ENCODE data around the gene PTPRJ.

The PTPRJ gene

DNA sequence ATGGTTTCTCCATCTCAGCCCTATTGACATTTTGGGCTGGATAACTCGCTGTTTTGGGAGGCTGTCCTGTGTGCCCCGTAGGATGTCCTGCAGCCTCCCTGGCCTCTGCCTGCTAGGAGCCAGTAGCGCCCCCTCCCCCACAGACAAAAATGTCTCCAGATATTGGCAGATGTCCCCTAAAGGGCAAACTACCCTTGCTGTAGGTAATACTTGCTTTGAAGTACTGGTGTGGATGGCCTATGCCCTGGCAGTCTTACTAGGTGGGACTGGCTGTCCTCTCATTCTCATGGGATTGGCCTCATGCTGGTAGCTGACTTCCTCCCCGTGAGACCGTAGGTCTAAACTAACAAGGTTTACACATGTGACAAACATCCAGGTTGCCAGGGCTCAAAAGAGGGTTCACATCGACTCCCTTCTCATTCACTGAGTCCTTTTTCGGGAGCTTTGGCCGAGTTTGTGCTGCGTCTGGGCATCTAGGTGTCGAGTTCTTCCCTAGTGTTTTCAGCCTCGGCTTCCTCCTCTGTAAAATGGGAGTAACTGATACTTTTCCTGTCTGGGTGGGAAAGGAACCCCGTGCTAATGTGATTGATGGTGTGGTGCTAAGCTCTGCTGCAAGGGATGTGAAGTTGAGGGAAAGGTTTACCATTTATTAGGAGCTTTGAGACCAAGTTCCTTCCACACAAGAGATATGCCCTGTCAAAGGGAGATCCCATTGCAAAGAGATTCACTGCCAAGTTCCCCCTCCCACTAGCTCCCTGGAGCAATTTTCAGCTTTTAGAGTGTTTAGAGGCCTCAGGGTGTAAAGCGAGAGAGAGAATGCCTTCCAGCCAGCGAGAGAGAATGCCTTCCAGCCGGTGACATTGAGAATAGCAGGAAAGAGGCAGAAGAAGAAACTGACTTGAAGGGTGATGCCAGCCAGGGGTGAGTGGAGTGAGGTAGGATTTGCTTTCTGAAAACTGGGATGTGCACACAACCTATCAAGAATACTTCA, 17.0 kb downstream of the PTPRJ start:
- DNase-seq (ENCODE audit: low spot score), result no peak

DNA sequence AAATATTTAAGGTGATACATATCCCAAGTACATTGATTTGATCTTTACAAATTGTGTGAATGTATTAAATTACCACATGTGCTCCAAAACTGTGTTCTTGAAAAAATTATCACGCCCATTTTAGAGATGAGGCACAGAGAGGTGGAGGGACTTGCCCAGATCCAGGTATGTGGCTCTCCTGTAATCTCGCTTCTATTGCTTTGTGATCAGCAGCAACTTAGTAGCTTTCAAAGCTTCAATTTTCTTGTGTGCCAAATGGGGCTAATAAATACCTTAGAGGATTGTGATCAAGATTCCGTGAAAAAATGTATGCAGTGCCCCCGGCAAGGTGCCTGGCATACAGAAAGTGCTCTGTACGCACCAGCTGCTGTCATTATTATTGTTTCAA, 18.0 kb downstream of the PTPRJ start:
- DNase-seq (ENCODE audit: low spot score), result no peak

DNA sequence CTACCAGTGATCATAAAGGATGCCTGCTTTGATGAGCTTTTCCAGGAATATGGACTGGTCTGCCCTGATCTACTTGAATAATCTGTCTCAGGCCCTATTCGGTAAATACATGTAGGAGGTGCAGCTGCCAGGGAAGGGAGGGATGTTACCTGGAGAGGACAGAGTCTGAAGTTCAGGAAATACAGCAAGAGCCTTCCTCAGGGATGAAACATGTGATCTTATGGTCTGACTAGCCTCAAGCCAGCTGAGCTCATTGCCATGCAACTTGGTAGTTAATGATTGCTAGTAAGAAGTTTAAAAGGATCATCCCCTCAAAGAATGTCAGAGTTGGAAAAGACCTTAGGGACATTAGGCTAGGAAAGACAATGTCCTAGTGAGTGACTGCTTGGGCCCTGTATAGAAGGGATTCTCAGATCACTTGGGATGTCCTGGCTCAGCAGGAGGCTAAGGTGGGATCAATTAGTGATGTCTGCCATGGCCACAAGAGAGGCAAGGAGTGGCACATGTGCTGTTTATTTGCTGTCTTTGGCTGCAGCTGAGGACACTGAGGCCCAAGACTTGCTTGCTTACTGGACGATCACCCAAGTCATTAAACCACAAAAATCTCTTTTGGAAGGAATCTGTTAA, 18.5 kb downstream of the PTPRJ start:
- DNase-seq (ENCODE audit: low spot score), result no peak

DNA sequence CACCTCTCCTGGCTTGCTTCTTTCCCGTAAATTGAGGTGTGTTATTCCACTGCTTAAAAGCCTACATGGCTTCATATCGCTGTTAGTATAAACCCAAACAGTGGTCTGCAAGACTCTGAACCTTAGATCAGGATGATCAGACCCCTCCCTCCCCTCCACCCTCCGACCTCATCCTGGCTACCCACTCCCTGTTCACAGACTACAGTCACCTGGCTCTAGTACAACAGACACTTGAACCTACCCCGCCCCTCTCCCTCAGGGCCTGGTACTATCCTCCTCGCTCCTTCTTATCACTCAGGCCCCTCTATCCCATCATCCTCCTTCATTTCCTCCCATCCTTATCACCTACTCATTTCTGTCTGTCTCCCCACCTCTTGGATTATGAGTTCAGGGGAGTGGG, 20.1 kb downstream of the PTPRJ start:
- no peak for DNase-seq (ENCODE audit: low spot score)

DNA sequence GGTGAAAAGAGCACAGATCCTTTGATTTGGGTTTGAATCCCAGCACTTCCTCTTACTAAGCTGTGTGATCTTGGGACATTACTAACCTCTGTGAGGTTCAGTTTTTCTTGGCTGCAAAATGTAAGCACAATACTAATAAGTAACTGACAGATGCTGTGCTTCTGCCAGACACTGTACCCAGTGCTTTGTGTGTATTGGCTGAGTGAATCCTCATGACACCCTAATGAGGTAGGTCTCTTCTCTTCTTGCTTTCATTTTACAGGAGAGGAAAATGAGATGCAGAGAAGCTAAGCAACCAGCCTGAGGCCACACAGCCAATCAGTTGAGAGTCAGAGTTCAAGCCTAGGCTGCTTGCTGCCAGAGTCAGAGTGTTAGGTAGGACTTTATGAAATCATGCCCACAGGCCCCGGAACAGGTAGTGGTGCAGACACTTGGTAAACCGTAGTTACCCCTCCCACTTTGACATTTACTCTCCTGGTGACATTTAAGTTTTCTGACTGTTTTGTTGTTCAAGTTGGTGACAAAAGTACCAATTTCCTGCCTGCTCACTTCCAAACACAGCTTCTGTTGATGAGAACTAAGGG, 21.2 kb downstream of the PTPRJ start:
- DNase-seq (ENCODE audit: low spot score), result peak; percentile 36

DNA sequence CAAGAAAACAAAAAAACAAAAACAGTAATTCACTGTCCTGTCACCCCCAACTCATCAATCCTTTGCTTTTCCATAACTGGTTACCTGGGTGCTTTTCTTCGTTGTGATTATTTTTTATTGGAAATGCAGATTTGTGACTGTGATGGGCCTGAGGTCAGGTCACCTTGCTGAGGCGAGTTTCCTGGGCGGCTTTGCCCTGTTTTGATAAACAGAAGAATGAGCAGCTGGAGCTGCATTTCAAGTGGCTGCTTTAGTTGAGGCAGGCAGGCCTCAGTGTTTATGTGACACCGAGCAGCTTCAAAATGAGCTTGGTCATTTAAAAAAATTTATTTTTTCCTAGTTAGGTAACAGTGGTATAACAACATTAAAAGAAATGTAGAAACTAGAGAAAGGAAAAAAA, 22.2 kb downstream of the PTPRJ start:
- no peak for DNase-seq (ENCODE audit: low spot score)

DNA sequence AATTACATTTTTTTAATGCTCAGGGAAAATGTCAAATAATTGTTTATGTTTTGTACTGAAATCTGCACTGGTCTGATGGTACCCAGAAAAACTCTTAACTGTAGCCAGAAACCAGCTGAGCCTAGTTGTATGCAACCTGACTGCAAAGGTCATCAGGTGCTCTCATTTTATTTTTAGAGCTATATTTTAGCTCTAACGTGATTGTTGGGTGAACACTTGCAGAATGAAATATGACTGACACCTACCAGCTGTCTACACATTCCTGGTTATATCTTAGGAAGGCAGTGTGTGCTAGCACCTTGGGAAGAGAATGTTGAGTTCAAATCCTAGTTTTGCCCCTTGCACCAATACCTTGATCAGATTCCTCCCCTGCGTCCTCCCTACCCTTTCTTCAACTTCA, 23.6 kb downstream of the PTPRJ start:
- DNase-seq (ENCODE audit: low spot score), result no peak

DNA sequence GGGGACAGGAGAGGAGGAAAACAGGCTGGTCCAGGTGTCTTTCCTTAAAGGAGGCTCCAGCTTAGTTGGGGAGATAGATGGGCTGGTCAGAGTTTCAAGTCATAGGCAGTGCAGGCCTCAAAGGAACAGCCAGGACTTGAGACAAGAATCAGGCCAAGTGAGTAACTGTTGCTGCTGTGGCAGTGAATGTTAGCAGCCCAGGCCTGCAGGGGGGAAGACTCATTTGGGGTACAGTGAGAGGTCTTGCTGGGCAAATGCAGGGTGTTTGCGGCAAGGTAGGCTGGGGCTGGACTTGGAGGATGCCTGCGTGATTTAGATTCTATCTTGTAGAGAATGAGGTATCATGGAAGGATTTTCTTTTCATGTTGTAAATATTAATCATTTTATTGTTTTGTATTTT, 24.1 kb downstream of the PTPRJ start:
- DNase-seq (ENCODE audit: low spot score), result no peak

DNA sequence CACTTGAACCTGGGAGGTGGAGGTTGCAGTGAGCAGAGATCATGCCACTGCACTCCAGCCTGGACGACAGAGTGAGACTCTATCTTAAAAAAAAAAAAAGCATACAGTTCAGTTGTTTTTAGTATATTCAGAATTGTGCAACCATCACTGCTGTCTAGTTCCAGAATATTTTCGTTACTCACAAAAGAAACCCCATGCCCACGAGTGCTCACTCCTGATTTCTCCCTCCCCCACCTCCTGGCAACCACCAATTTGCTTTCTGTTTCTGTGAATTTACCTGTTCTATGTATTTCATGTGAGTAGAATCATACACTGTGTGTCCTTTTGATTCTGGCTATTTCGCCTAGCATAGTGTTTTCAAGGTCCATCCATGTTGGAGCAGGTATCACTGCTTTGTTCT, 24.8 kb downstream of the PTPRJ start:
- DNase-seq (ENCODE audit: low spot score), result no peak

DNA sequence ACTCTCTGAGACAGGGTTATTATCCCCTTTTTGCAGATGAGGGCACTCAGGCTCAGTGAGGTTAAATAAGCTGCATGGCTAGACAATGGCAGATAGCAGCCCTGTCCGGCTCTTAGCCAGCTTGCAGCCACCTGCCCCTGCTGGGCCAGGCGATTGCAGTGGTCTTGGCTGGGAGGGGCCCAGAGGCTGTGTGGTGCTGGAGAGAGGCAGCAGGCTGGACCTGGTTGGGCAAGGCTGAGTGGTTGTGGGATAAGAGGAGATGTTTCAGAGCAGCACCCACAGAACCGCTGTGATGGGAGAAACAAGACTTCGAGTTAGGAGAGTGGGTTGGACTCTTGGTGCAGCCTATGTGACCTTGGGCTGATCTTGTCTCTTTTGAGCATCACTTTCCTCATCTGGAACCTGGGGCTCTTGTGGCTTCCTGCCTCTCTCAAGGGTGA, 25.5 kb downstream of the PTPRJ start:
- no peak for DNase-seq (ENCODE audit: low spot score)

DNA sequence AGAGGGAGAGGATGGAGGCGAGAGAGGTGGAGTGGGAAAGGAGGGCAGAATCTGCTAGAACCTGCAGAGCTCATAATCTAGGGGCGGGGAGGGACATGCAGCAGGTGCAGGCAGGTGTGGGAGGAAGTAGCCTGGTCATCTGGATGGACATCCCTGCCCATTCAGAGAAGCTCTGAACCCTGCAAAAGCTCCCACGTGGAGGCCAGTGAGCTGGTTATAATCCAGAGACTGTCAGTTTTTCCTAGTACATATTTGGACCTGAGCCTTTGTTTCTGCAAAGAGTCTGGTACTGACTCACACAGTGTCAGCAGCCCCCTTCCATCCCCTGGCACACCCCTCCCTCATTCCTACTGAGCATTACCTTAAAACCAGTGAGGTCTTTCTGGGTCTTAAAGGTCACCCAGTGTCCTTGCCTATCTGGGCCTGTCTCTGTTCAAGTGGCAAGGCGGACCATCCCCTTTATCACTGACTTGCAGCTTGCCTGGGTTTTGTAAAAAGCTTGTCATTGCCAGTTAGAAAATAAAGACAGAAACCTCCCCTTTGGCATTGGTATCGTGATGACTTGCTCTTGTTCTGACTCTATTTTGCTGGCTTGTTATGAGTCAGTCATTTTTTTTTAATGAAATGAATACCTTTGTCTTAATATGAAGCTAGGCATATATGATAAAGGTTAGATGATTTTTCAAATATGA, 26.1 kb downstream of the PTPRJ start:
- DNase-seq (ENCODE audit: low spot score), result peak; percentile 80

DNA sequence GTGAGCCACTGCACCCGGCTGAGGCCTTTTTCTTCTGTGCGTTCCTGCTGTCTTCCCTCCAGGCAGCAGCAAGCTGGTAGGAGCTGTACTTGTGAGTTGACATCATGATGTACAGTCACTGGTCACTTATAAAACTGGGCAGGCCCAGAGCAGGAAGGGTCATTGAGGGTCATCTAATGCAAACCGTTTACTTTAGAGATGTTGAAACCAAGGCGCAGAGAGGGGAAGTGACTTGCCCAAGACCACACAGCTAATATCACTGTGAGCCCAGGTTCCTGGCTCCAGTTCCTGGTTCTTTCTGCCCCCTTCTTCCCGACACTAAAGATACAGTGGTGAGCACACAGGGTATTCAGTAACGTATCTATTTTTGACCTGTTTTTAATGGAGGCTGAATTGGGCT, 27.3 kb downstream of the PTPRJ start:
- no peak for DNase-seq (ENCODE audit: low spot score)

DNA sequence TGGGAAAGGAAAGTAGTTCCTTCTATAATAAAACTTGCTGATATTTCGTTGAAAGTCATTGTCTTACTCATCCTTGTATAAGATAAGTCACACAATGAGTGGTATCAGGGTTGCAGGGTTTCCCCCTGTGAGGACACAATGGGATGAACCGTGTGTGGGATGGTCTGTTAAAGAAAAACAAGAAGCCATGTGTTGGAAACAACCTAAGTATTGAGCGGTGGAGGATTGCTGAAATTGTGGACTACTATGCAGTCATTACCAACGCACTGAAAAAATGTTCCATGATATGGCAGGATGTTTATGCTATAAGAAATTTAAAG, 28.6 kb downstream of the PTPRJ start:
- no peak for DNase-seq (ENCODE audit: low spot score)

DNA sequence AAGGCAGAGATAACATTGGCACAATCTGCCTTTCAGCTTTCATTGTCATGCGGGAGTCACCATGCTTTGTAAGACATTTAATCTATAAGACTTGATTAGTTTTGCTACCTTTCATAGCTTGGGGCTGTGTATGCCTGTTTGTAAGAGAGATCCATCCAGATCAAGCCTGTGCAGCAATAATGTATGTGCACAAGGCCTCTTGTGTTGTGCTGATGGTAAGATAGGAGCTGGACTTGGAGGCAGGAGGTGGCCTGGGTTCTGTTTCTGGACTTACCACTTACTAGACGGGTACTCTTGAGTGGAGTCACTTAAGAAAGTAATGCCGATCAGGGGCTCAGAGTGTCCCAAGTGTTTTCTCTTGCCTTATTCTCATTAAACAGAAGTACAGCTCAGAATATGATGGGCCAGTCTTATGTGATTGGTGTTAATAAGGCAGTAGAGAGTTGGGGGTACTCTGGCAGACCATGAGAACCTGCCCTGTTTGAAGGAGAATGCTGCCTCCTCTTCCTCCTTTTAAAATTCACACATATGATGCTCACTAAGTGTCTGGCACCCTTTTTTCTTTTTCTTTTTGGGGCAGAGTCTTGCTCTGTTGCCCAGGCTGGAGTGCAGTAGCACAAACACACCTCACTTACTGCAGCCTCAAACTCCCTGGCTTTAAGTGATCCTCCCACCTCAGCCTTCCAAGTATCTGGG, 30.9 kb downstream of the PTPRJ start:
- no peak for DNase-seq (ENCODE audit: low spot score)

DNA sequence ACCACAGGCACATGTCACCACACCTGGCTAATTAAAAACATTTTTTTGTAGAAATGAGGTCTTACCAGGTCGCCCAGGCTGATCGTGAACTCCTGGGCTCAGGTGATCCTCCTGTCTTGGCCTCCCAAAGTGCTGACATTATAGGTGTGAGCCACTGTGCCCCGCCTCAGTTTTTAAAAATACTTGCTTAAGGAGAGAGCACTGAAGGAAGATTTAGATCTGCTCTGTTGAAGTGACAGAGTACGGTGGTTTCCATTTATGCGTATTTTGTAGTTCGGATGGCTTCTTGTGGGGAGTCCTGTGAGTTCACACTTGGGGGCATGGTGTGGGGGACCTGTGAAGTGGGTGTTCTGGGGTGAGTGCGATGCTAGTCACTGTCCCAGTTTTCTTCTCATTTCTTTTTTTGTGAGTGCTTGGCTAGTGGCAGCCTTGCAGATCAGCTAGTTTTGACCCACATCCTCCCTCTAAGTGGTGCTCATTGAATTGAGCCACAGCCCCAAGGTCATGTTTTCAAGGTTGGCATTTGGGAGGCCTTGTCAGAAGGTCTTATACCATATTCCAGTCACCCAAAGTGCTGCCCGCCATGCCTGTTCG, 31.5 kb downstream of the PTPRJ start:
- no peak for DNase-seq (ENCODE audit: low spot score)

DNA sequence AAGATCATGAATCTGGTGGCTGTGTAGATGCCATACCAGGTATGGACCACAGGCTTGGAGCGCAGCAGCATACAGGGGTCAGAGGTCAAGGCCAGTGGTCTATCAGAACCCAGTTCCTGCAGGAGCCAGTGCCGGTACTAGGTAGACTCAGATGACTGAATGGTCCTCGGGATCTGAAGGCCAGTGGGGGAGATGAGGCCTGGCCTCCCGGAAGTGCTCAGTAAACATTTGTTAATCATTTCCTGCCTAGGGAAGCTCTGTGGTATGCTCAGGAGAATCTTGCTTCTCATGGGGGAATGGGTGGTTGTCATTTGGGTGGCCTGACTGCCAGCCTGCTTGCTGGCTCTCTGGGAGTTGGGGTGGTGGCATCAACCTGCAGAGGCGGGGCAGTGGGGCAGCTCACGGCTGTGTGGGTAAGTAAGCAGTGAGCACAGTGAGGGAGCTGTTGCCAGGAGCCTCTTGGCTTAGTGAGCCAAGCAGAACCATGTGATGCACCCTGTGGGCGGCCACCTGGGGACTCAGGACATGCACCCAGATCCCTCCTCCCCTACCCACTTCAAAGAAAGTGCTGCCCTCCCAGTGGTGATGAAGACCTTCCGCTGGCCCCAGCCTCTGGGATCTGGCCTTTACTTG, 33.0 kb downstream of the PTPRJ start:
- no peak for DNase-seq (ENCODE audit: low spot score)

DNA sequence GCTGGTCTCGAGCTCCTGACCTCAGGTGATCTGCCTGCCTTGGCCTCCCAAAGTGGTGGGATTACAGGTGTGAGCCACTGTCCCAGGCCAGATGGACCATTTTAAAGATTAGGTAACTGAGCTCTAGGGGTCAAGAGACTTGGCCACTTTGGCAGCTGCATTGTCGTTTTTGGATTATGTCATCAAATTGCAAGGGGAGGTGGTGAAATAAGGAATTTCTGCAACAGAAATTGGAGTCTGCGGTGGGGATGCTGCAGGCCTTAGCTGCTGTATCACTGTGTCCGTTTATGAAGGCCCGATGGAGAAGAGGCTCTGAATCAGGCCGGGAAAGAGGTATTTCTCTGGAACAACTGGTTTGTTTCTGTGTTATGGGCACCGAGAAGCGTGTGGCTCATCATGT, 34.6 kb downstream of the PTPRJ start:
- DNase-seq (ENCODE audit: low spot score), result no peak

DNA sequence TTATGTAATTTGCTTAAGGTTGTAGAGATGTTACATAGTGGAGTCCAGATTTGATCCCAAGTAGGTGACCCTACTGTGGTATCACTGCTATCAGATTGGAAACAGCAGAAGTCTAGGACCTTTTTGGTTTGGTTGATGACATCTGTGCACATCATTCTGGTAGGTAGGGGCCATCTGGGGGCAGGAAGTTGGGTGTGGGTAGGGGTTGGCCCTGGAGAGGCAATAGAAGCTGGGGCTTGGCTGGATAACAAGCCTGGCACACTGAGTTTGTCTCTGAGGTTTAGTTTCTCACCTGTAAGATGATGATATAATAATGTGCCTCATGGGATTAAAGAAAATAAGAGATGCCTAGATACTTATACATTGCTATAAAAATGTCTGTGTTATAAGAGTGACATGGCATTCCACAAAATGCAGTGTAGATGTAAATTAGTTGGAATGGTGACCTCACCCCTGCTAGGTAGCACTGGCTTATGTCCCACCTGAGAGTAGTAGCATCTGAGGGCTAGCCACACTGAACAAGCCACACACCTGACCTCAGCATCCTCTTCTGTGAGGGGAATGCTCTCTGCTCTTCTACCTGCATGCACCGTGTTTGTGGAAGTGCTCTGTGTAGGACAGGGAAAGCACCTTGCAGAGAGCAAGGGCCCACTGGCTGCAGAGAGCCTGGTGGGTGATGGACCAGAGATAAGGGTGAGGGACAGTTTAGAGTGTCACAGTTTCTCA, 36.9 kb downstream of the PTPRJ start:
- DNase-seq (ENCODE audit: low spot score), result no peak

DNA sequence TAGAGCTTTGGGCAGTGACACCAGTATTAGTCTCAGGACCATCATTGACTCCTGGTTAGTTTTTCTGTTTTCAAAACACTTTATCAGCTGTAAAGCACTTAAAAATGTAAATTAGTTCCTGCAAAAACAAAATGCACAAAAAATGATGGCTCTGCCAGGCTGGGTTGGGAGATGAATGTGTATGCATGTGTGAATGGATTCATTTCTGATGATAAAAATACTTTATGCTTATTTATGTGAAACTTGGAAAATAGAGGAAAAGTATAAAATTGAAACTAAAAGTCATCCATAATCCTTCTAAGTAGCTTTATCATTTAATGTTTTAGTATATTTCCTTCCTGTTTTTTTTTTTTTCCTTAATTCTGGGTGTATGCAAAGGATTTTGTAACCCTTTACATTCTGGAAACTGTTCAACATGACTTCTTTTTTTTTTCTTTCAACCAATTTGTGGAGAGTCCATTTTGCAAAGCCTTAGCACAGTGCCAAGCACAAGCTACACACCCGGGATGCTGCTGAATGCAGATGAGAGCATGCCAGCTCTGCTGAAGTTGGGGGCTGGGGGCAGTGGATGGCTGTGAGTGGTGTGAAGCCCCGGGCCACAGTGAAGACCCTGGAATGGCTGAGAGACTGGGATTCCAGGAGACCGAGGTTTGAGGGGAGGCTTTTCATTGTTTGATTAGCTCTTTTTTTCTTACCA, 37.6 kb downstream of the PTPRJ start:
- no peak for DNase-seq (ENCODE audit: low spot score)
